ENCODE measurements around the gene CEBPZ.
"Not testable (repeated sequence)": the region's sequence is repeated elsewhere in the genome, so short reads cannot be mapped to it uniquely, and the experiment has no call there.

Gene CEBPZ

DNA sequence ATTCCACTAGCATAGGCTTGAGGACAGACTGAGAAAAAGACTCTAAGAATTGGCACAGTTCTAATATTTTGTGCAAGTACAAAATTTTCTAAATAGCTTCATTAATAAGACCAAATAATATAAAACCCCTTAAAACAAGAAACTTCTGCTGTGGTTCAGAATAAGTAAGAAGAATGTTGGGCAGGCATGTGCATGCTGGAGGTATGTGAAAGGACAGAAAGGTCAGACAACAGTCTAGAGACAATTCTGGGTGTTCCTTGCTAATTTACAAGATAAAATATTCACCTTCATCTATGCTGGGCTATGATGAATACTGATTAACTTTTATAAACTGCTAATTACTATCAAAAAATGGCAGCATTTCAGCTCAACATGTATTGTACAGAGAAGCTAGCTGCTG lies 20.2 kb downstream of the CEBPZ start:
- Histone ChIP-seq H3K4me3 (ENCODE audit: severe bottlenecking) (no peak overlapping the region), H3K36me3 (ENCODE audit: low read depth) (peaks cover 98% of the 10 kb centered on the region), H3K27me3 (ENCODE audit: insufficient read depth, poor library complexity, severe bottlenecking) (no peaks in the 10 kb centered on the region), H3K4me1 (ENCODE audit: insufficient read depth, poor library complexity, severe bottlenecking) (no peaks in the 10 kb centered on the region), H3K27ac (ENCODE audit: poor library complexity, severe bottlenecking) (no peak overlapping the region), H3K9me3 (ENCODE audit: severe bottlenecking) (peaks cover 4% of the 10 kb centered on the region)
- TF ChIP-seq, protein P1, sequence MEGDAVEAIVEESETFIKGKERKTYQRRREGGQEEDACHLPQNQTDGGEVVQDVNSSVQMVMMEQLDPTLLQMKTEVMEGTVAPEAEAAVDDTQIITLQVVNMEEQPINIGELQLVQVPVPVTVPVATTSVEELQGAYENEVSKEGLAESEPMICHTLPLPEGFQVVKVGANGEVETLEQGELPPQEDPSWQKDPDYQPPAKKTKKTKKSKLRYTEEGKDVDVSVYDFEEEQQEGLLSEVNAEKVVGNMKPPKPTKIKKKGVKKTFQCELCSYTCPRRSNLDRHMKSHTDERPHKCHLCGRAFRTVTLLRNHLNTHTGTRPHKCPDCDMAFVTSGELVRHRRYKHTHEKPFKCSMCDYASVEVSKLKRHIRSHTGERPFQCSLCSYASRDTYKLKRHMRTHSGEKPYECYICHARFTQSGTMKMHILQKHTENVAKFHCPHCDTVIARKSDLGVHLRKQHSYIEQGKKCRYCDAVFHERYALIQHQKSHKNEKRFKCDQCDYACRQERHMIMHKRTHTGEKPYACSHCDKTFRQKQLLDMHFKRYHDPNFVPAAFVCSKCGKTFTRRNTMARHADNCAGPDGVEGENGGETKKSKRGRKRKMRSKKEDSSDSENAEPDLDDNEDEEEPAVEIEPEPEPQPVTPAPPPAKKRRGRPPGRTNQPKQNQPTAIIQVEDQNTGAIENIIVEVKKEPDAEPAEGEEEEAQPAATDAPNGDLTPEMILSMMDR (IDR thresholded peaks at IDR 0.05; ENCODE audit: poor library complexity, severe bottlenecking) = no peak
- ATAC-seq (ENCODE audit: low read depth) = no peak
- DNase-seq (ENCODE audit: low spot score) = no peak

DNA sequence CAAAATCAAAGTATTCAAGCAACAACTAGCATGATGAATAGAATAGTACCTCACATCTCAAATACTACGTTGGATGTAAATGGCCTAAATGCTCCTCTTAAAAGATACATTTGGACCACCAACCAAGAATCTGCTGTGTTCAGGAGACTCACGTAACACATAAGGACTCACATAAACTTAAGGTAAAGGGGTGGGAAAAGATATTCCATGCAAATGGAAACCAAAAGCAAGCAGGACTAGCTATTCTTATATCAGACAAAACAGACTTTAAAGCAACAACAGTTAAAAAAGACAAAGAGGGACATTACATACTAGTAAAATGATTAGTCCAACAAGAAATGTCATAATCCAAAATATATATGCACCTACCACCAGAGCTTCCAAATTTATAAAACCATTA lies 24.6 kb downstream of the CEBPZ start:
- H3K4me3 ChIP-seq (ENCODE audit: severe bottlenecking); DNase-seq (ENCODE audit: low spot score); H3K9me3 ChIP-seq (ENCODE audit: severe bottlenecking); H3K4me1 ChIP-seq (ENCODE audit: insufficient read depth, poor library complexity, severe bottlenecking); H3K27me3 ChIP-seq (ENCODE audit: insufficient read depth, poor library complexity, severe bottlenecking); ATAC-seq (ENCODE audit: low read depth); H3K27ac ChIP-seq (ENCODE audit: poor library complexity, severe bottlenecking): not testable (repeated sequence)
- H3K36me3 ChIP-seq (ENCODE audit: low read depth) = peaks cover 98% of the 10 kb centered on the region

DNA sequence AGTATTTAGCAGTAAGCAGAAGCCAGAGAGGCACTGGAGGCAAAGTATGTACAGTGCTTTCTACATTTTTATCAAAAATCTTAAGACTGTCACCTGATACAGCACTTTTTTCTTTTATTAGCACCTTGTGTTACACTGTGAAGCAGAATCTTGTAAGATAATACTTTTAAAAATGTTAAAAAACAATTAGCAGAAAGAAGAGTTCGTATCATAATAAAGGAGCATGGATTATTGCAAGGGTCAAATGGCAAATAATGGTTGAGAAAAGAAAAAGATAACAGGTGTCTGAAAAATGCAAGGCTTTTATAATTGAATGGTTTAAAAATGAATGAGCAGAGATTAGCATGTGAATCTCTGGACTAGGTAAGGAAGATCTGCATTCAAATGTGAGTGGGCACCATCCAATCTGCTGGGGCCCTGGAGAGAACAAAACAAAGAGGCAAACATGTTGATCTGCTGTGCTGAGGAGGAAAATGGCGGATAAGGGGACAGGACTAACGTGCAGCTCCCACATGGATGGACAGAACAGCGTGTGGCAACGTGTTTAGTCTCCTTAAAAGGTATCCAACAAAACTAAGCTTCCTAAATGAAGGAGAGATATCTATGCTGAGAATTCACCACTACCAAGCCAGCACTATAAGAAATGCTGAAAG lies 25.6 kb downstream of the CEBPZ start:
- peaks cover 98% of the 10 kb centered on the region for H3K36me3 ChIP-seq (ENCODE audit: low read depth)

DNA sequence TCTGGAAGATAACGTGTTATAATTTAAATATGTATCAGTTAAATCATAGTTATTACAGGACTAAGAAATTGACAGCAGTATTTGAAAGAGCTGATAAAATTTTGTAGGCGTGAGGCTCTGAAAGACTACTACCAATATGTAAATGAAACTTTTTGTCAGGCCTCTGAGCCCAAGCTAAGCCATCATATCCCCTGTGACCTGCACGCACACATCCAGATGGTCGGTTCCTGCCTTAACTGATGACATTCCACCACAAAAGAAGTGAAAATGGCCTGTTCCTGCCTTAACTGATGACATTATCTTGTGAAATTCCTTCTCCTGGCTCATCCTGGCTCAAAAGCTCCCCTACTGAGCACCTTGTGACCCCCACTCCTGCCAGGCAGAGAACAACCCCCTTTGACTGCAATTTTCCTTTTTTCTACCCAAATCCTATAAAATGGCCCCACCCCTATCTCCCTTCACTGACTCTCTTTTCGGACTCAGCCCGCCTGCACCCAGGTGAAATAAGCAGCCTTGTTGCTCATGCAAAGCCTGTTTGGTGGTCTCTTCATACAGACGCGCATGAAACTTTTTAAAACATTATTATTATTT lies 26.2 kb downstream of the CEBPZ start:
- H3K9me3 ChIP-seq (ENCODE audit: severe bottlenecking); DNase-seq (ENCODE audit: low spot score); H3K27me3 ChIP-seq (ENCODE audit: insufficient read depth, poor library complexity, severe bottlenecking); H3K27ac ChIP-seq (ENCODE audit: poor library complexity, severe bottlenecking); H3K4me1 ChIP-seq (ENCODE audit: insufficient read depth, poor library complexity, severe bottlenecking); ATAC-seq (ENCODE audit: low read depth); H3K4me3 ChIP-seq (ENCODE audit: severe bottlenecking): not testable (repeated sequence)
- H3K36me3 ChIP-seq (ENCODE audit: low read depth) = peaks cover 94% of the 10 kb centered on the region

More for the DNA sequence above, 25.6 kb downstream of the CEBPZ start:
- ATAC-seq (ENCODE audit: low read depth) (no peak), DNase-seq (ENCODE audit: low spot score) (no peak)
- Histone ChIP-seq H3K4me1 (ENCODE audit: insufficient read depth, poor library complexity, severe bottlenecking) (no peaks in the 10 kb centered on the region), H3K27me3 (ENCODE audit: insufficient read depth, poor library complexity, severe bottlenecking) (no peaks in the 10 kb centered on the region), H3K9me3 (ENCODE audit: severe bottlenecking) (peaks cover 9% of the 10 kb centered on the region), H3K4me3 (ENCODE audit: severe bottlenecking) (no peak overlapping the region), H3K27ac (ENCODE audit: poor library complexity, severe bottlenecking) (no peak overlapping the region)
- TF ChIP-seq, protein P1 (IDR thresholded peaks at IDR 0.05; ENCODE audit: poor library complexity, severe bottlenecking) = no peak

DNA sequence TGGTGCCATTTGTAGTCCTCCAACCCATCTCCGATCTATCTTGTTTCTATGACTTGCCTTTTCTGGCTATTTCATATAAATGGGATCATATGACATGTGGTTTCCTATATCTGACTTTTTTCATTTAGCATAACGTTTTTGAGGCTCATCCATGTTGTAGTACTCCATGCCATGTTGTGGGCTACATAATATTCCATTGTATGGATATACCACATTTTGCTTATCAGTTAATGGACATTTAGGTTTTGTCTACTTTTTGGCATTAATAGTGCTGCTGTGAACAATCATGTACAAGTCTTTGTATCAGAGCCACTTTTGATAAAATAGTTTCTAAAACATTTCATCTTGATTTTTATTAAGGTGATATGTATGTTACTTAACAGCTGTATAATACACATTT lies 27.7 kb downstream of the CEBPZ start:
- Histone ChIP-seq H3K36me3 (ENCODE audit: low read depth) (peaks cover 87% of the 10 kb centered on the region), H3K4me1 (ENCODE audit: insufficient read depth, poor library complexity, severe bottlenecking) (no peaks in the 10 kb centered on the region), H3K27ac (ENCODE audit: poor library complexity, severe bottlenecking) (no peak overlapping the region), H3K27me3 (ENCODE audit: insufficient read depth, poor library complexity, severe bottlenecking) (no peaks in the 10 kb centered on the region), H3K9me3 (ENCODE audit: severe bottlenecking) (peaks cover 9% of the 10 kb centered on the region), H3K4me3 (ENCODE audit: severe bottlenecking) (no peak overlapping the region)
- DNase-seq (ENCODE audit: low spot score) (no peak), ATAC-seq (ENCODE audit: low read depth) (no peak)
- TF ChIP-seq, protein P1 (IDR thresholded peaks at IDR 0.05; ENCODE audit: poor library complexity, severe bottlenecking) = no peak

DNA sequence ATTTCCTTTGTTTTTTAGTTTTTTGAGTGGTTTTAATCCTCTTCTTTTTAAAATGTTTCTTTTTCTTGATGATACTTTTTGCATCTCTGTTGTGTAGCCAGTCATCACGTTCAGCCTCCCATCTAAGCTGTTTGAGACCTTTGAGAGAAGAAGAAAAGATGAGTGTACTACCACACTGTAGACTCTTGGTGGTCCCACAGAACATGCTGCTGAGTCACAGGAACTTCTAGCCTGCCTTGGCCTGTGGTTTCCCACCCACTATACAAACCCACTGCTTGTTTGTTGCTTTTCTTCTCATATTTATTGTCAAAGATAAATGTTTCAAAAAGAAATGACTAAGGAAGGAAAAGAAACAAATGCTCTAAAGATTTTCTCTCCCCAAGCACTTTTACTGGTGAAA lies 29.6 kb downstream of the CEBPZ start:
- peaks cover 6% of the 10 kb centered on the region for H3K4me1 ChIP-seq (ENCODE audit: insufficient read depth, poor library complexity, severe bottlenecking)
- no peak overlapping the region for H3K4me3 ChIP-seq (ENCODE audit: severe bottlenecking)
- H3K27me3 ChIP-seq (ENCODE audit: insufficient read depth, poor library complexity, severe bottlenecking) = no peaks in the 10 kb centered on the region
- ATAC-seq (ENCODE audit: low read depth) = no peak
- peaks cover 6% of the 10 kb centered on the region for H3K9me3 ChIP-seq (ENCODE audit: severe bottlenecking)
- peaks cover 68% of the 10 kb centered on the region for H3K36me3 ChIP-seq (ENCODE audit: low read depth)
- TF ChIP-seq, protein P1 (IDR thresholded peaks at IDR 0.05; ENCODE audit: poor library complexity, severe bottlenecking) = no peak
- no peak for DNase-seq (ENCODE audit: low spot score)
- H3K27ac ChIP-seq (ENCODE audit: poor library complexity, severe bottlenecking) = no peak overlapping the region
